ENCODE data around the gene SMTNL2. TPM values are rescaled to one million over a fixed set of nuclear protein-coding genes. Genes with fewer than 3 reads are reported as not detected.

The SMTNL2 gene
- total and polyA plus RNA-seq, 9 of the 15 experiments (the other 6 are each of a cell fraction or from before 2014, with no cell fraction given): not detected

GRCh38 chr17:4590981-4591453, 6.7 kb downstream of the SMTNL2 start:
- no peaks in the 10 kb centered on the region for H3K9me1 ChIP-seq (ENCODE audit: control insufficient read depth, insufficient read depth, low read length)
- intact Hi-C loops (cut with micrococcal nuclease) (no loop called here), in situ Hi-C loops (cut with MboI) (no loop called here)
- no peaks in the 10 kb centered on the region for H3K9me3 ChIP-seq (replicated peaks; ENCODE audit: control insufficient read depth, insufficient read depth, low read depth, low read length)
- H3K27ac ChIP-seq (ENCODE audit: extremely low read depth, low read depth, low read length): no peak overlapping the region
- H3K9ac ChIP-seq (ENCODE audit: insufficient read depth in 1 of 2, low read depth in 2 of 2, low read length in 2 of 2): no peak overlapping the region
- no peak overlapping the region for H3K4me2 ChIP-seq (ENCODE audit: insufficient read depth, low read length)
- H3K27me3 ChIP-seq (ENCODE audit: control insufficient read depth in 2 of 2, insufficient read depth in 2 of 2, low read length in 2 of 2): peaks cover 4 to 72% of the 10 kb centered on the region in 2 experiments; a peak in 4 of 5 replicates
- no peak for DNase-seq (ENCODE audit: extremely low read depth in 1 of 4, low spot score in 3 of 4)
- no peaks in the 10 kb centered on the region for H3K79me2 ChIP-seq (ENCODE audit: control insufficient read depth, insufficient read depth, low read length)
- H4K20me1 ChIP-seq (replicated peaks; ENCODE audit: control insufficient read depth, insufficient read depth, low read length): peaks cover 13% of the 10 kb centered on the region; the same call in 1 of the 2 replicates
- no peak overlapping the region for H3K4me3 ChIP-seq
- H2AFZ ChIP-seq (ENCODE audit: low read depth, low read length): no peak overlapping the region
- CTCF ChIA-PET (ENCODE audit: low intra/inter-chr PET ratio): no interaction called here
- no peak for TF ChIP-seq FOXA3 (CRISPR knock-in tag; conservative IDR thresholded peaks at IDR 0.05 in 1 of 2, IDR thresholded peaks at IDR 0.05 in 1 of 2)
- TF ChIP-seq NR2C1 (IDR thresholded peaks at IDR 0.05): no peak
- no peak for TF ChIP-seq NR2C1 (tag; IDR thresholded peaks at IDR 0.05)
- no peak for TF ChIP-seq FOXA1 (IDR thresholded peaks at IDR 0.05; ENCODE audit: borderline replicate concordance)
- TF ChIP-seq, protein P1, sequence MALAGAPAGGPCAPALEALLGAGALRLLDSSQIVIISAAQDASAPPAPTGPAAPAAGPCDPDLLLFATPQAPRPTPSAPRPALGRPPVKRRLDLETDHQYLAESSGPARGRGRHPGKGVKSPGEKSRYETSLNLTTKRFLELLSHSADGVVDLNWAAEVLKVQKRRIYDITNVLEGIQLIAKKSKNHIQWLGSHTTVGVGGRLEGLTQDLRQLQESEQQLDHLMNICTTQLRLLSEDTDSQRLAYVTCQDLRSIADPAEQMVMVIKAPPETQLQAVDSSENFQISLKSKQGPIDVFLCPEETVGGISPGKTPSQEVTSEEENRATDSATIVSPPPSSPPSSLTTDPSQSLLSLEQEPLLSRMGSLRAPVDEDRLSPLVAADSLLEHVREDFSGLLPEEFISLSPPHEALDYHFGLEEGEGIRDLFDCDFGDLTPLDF (CRISPR knock-in tag; IDR thresholded peaks at IDR 0.05): no peak
- no peak for TF ChIP-seq CBFB (CRISPR knock-in tag; IDR thresholded peaks at IDR 0.05)
- TF ChIP-seq PHB (CRISPR knock-in tag; IDR thresholded peaks at IDR 0.05): no peak
- TF ChIP-seq NFATC3 (IDR thresholded peaks at IDR 0.05): no peak
- TF ChIP-seq POLR3G (IDR thresholded peaks at IDR 0.05; ENCODE audit: extremely low read depth, insufficient read length, insufficient replicate concordance): no peak
- TF ChIP-seq, protein P2, sequence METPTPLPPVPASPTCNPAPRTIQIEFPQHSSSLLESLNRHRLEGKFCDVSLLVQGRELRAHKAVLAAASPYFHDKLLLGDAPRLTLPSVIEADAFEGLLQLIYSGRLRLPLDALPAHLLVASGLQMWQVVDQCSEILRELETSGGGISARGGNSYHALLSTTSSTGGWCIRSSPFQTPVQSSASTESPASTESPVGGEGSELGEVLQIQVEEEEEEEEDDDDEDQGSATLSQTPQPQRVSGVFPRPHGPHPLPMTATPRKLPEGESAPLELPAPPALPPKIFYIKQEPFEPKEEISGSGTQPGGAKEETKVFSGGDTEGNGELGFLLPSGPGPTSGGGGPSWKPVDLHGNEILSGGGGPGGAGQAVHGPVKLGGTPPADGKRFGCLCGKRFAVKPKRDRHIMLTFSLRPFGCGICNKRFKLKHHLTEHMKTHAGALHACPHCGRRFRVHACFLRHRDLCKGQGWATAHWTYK (CRISPR knock-in tag; IDR thresholded peaks at IDR 0.05): no peak
- TF ChIP-seq HDAC3 (IDR thresholded peaks at IDR 0.05; ENCODE audit: borderline replicate concordance, partially characterized antibody): no peak
- no peak for TF ChIP-seq KDM4B (IDR thresholded peaks at IDR 0.05; ENCODE audit: borderline replicate concordance in 2 of 2, low read depth in 1 of 2)
- no peak for TF ChIP-seq TFAM (CRISPR knock-in tag; conservative IDR thresholded peaks at IDR 0.05)
- TF ChIP-seq BRD4 (IDR thresholded peaks at IDR 0.05): no peak
- POLR2A ChIA-PET: interaction anchor here (0.7 kb wide), 1 partner anchor 9 kb away, joined by 4 read pairs; no protein-coding TSS in a partner anchor
- ATAC-seq: no peak
- 5% methylated on average over 5 of the region's 10 CpGs for WGBS (ENCODE audit: insufficient coverage, low coverage, missing lambda C conversion rate)
- no TSS peak for BruUV-seq (replicated peaks)
- H3K36me3 ChIP-seq (ENCODE audit: control insufficient read depth, insufficient read depth, low read length): no peaks in the 10 kb centered on the region
- H3K4me1 ChIP-seq (replicated peaks in 1 of 2; ENCODE audit: control insufficient read depth in 2 of 2, insufficient read depth in 2 of 2, low read length in 2 of 2): peaks cover 6 to 20% of the 10 kb centered on the region in 2 experiments; a peak in 4 of 5 replicates
- FAIRE-seq: no peak
